Coronary artery (tissue), 2 donors: ENCODE measurements around the gene NDUFC2.
"Not testable (repeated sequence)": the region's sequence is repeated elsewhere in the genome, so short reads cannot be mapped to it uniquely, and the experiment has no call there.

Experiments used
- DNase-seq: peaks from one replicate; pipeline ENCODE4 v3.0.0-alpha.2; 2017; ENCODE audit warnings: low spot score
- H3K27ac ChIP-seq, 2 donors: fragments of 200-600 bp; sonication (generic); one replicate each; pipeline ENCODE4 v1.5.1; 2016 to 2019
- H3K4me3 ChIP-seq: fragments of 200-600 bp; sonication (generic); 2 replicates; pipeline ENCODE4 v1.5.1; 2016; ENCODE audit warnings: mild to moderate bottlenecking, moderate library complexity
- CTCF ChIP-seq: fragments of 200-600 bp; sonication (generic); IDR thresholded peaks from one replicate; pipeline ENCODE4 v1.5.1; 2019; ENCODE audit warnings: antibody characterized with exemption

The NDUFC2 gene

GRCh38 chr11:78049348-78049747 lies 30.3 kb downstream of the NDUFC2 start:
- Histone ChIP-seq H3K27ac (no peak overlapping the region), H3K4me3 (no peak overlapping the region)
- no peak for TF ChIP-seq CTCF
- no peak for DNase-seq

DNA sequence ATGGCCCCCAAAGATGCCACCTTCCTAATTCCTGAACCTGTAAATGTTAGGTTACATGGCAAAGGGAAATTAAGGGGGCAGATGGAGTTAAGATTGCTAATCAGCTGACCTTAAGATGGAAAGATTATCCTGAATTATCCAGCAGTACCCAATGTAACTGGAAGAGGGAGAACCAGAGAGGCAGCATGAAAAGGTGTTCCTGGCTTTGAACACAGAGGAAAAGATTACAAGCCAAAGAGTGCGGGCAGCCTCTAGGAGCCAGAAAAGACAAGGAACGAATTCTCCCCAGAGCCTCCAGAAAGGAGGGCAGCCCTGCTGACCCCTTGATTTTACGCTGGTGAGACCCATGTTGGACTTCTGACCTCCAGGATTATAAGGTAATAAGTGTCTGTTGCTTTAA lies 31.1 kb downstream of the NDUFC2 start:
- no peak for TF ChIP-seq CTCF
- DNase-seq = no peak
- no peak overlapping the region for H3K4me3 ChIP-seq
- no peak overlapping the region for H3K27ac ChIP-seq

DNA sequence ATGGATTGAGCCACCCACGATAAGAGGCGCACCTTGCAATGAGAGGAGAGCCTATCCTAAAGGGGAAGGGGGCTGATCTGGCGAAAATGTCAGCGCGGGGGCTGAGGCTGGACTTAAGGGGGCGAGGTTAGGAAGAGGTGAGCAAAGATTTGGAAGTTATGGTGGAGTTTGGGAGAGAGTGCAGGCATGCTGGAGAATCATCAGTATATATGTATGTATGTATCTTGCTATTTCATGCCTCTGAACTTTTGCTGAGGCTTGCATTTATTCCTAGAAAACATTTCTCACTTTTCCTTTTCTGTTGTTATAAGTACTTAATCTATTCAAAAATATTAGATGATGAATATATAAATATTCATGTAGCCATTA lies 33.2 kb downstream of the NDUFC2 start:
- no peak for TF ChIP-seq CTCF
- DNase-seq = no peak
- H3K4me3 ChIP-seq = peak overlapping the region; percentile 63
- H3K27ac ChIP-seq = no peak overlapping the region

GRCh38 chr11:78045851-78046485 lies 33.7 kb downstream of the NDUFC2 start:
- peak overlapping the region in 1 of 2 donors; percentile 13 for H3K27ac ChIP-seq
- peak; percentile 94 for TF ChIP-seq CTCF
- peak; percentile 82 for DNase-seq
- peak overlapping the region; percentile 63 for H3K4me3 ChIP-seq

DNA sequence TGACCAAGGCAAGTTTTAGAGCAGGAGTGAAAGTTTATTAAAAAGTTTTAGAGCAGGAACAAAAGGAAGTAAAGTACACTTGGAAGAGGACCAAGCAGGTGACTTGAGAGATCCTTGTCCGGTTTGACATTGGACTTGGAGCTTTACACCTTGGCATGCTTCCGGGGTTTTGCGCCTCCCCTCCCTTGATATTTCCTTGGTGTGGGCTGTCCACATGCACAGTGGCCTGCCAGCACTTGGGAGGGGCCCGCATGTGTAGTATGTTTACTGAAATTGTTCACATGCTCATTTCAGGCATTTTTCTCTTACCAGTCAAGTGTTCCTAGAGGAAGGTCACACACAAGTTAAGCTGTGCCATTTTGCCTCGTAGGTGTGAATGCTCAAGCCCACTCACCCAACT lies 35.0 kb downstream of the NDUFC2 start:
- DNase-seq = no peak
- H3K4me3 ChIP-seq = no peak overlapping the region
- H3K27ac ChIP-seq = no peak overlapping the region
- no peak for TF ChIP-seq CTCF

GRCh38 chr11:78041843-78042440 lies 37.7 kb downstream of the NDUFC2 start:
- Histone ChIP-seq H3K4me3 (no peak overlapping the region), H3K27ac (no peak overlapping the region)
- TF ChIP-seq CTCF = no peak
- no peak for DNase-seq

- DNase-seq, H3K27ac ChIP-seq, H3K4me3 ChIP-seq: not testable (repeated sequence)
Measured at GRCh38 chr11:78041380-78041719, 38.3 kb downstream of the NDUFC2 start.
